Coronary artery (tissue), 2 donors: ENCODE results near the gene GAB1.

Experiments
- DNase-seq: peaks from one replicate; pipeline ENCODE4 v3.0.0-alpha.2; 2017; ENCODE audit warnings: low spot score
- H3K27ac ChIP-seq, 2 donors: fragments of 200-600 bp; sonication (generic); one replicate each; pipeline ENCODE4 v1.5.1; 2016 to 2019
- H3K4me3 ChIP-seq: fragments of 200-600 bp; sonication (generic); 2 replicates; pipeline ENCODE4 v1.5.1; 2016; ENCODE audit warnings: mild to moderate bottlenecking, moderate library complexity
- CTCF ChIP-seq: fragments of 200-600 bp; sonication (generic); IDR thresholded peaks from one replicate; pipeline ENCODE4 v1.5.1; 2019; ENCODE audit warnings: antibody characterized with exemption

GAB1 gene

DNA sequence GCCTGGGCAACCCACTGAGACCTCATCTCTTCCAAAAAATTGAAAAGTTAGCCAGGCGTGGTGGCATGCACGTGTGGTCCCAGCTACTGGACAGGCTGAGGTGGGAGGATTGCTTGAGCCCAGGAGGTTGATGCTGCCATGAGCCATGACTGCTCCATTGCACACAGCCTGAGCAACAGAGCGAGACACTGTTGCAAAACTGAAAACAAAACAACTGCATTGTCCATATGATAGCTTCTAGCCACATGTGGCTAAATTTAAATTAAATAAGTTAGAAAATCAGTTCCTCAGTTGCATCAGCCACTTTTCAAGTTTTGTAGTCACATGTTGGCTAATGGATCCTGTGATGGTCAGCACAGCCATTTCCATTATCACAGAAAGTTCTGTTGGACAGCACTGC is 67.9 kb downstream of the GAB1 start:
- Histone ChIP-seq H3K27ac (no peak overlapping the region), H3K4me3 (no peak overlapping the region)
- TF ChIP-seq CTCF = no peak
- no peak for DNase-seq

DNA sequence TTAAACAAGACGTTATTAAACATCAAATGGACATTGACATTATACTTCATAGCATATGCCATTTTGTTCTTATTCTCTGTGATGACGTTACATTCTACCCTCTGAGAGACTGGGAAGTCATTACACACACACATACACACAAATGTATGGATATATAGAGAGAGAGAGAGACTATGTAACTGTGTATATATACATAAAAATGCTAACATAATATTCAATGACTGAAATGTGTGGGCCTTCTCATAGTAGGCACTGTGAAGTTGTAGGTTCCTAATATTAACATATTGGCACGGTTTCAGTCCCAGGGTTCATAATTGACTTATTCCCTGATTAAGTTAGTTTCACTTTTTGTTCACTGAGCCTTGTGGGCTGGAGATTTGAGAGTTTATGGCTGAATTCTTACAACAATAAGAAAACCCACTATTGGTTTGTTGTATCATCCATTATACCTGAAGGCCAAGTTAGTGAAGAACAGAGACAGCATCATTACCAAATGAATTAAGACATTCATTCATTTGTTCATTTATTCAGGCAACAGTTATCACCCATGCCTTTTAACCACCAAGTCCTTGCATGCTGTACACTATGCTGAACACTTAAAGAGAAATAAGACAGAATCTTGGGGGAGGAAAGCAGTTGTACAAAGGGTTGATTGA is 68.5 kb downstream of the GAB1 start:
- H3K27ac ChIP-seq = peak overlapping the region in 1 of 2 donors; percentile 70
- no peak for TF ChIP-seq CTCF
- no peak overlapping the region for H3K4me3 ChIP-seq
- DNase-seq = no peak

GRCh38 chr4:143406523-143406922 is 69.8 kb downstream of the GAB1 start:
- peak overlapping the region; percentile 35 to 70 for H3K27ac ChIP-seq
- no peak for TF ChIP-seq CTCF
- DNase-seq = peak; percentile 93
- H3K4me3 ChIP-seq = peak overlapping the region; percentile 19

DNA sequence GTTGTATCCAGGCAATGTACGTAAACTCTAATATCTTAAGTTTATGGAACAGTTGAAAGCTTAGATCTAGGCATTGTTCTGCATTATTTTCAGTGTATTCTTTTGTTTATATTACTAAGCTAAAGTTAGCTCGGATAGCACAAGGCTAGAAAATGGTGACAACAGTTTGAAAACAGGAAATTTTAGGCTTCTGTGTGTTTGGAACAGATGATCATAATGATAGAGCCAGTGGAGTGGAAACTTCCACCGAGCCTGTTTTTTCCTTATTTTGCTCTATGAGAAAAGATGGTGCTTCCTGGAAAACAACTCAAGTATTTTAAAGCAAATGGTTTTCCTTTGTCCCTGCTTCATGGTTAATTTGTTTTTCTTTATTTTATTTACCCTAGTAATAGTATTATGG is 70.8 kb downstream of the GAB1 start:
- peak overlapping the region; percentile 3 to 35 for H3K27ac ChIP-seq
- TF ChIP-seq CTCF = no peak
- no peak for DNase-seq
- no peak overlapping the region for H3K4me3 ChIP-seq

DNA sequence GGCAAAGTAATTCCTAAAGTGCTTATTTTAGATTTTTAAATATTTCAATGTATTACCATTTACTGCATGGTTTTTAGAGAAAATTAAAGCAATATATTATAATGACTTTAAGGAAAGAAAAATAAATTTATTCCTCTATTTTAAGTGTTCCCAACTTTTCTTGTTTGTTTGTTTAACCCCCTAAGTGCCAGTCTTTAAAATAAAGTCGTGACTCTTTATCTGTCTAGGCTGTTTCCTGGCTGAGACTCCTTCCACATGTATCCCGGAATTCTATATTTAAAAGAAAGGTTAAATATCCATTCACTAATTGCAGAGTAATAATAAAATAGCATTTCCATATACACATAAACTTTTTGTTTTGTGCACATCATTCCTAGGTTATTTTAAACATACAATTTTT is 71.2 kb downstream of the GAB1 start:
- peak overlapping the region in 1 of 2 donors; percentile 35 for H3K27ac ChIP-seq
- H3K4me3 ChIP-seq = no peak overlapping the region
- no peak for DNase-seq
- TF ChIP-seq CTCF = no peak

DNA sequence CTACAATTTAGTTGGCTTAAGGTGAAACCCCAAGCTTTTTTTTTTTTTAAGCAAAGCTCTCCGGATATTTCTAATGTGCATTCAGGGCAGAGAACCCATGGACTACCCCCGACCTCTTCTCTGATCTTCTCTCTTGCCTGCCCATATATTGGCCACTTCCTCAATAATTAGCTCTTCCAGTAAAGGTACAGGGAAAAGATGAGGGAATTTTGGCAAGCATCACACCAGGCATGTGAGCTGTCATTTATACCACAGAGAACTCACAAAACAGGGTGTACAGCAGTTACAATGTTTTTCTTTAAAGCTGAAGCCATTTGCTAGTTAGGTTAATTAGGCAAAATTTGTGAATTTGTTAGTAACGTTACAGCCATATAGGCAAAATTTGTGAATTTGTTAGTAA is 73.3 kb downstream of the GAB1 start:
- no peak for DNase-seq
- Histone ChIP-seq H3K4me3 (no peak overlapping the region), H3K27ac (peak overlapping the region in 1 of 2 donors; percentile 46)
- TF ChIP-seq CTCF = no peak

GRCh38 chr4:143411527-143412419 is 75.1 kb downstream of the GAB1 start:
- TF ChIP-seq CTCF = no peak
- Histone ChIP-seq H3K4me3 (peak overlapping the region; percentile 4), H3K27ac (peak overlapping the region; percentile 42 to 43)
- no peak for DNase-seq
